22Rv1 (cell line): ENCODE data around the gene MED27.

Experiments
- H3K27ac ChIP-seq: fragments of 450-650 bp; 2 replicates; pipeline ENCODE4 v1.5.1; 2017
- CTCF ChIP-seq: fragments of 450-650 bp; IDR thresholded peaks from 2 replicates; pipeline ENCODE4 v1.5.1; 2017; ENCODE audit warnings: mild to moderate bottlenecking
- ZFX ChIP-seq: fragments of 450-650 bp; IDR thresholded peaks from 2 replicates; pipeline ENCODE4 v1.6.1; 2017; ENCODE audit warnings: antibody characterized with exemption, borderline replicate concordance

Gene MED27

DNA sequence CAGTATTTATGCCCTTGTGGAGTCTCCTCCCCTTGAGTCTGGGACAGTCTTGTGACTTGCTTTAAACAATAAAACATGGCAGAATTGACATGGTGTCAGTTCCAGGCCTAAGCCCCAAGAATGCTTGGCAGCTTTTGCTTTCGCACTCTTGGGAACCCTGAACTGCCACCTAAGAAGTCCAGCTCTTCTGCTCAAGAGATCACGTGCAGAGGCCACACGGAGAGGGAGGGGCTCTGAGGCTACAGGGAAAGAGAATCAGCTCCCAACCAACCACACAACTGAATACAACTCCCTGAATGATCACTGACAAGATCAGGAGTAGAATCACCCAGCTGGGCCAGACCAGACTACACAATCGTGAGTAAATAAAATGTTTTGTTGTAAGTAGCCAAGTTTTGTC lies 97.6 kb downstream of the MED27 start:
- no peak for TF ChIP-seq CTCF
- no peak for TF ChIP-seq ZFX
- no peak overlapping the region for H3K27ac ChIP-seq

DNA sequence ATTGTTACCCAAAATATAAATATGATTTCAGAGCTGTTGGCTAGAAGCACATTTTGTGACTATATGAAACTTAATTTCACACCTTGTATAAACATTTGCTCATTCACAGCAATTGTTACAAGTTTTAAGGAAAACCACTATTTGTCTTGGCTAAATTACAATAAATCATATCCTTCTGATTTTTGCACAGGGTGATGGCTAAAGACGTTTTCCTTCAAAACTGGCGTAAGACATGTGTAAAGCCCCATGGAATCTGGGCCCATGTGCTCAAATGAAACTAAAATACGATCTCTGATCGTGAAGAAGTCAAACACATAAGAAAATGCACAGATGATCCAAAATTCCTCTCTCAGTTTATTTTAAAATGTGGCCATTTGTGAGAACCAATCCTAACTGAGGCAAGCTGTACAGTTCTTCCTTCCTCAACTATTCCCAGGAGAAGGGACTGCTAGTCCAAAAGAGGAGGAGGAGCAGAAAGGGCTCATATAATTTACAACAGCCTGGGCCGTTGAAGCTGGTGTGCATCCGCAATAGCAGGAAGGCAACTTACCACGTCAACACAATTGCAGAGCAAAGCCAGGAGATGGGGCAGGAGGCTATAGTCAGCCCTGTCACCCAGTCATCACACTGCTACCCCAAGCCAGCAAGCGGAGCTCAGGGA lies 98.4 kb downstream of the MED27 start:
- H3K27ac ChIP-seq: no peak overlapping the region
- TF ChIP-seq CTCF (no peak), ZFX (no peak)

DNA sequence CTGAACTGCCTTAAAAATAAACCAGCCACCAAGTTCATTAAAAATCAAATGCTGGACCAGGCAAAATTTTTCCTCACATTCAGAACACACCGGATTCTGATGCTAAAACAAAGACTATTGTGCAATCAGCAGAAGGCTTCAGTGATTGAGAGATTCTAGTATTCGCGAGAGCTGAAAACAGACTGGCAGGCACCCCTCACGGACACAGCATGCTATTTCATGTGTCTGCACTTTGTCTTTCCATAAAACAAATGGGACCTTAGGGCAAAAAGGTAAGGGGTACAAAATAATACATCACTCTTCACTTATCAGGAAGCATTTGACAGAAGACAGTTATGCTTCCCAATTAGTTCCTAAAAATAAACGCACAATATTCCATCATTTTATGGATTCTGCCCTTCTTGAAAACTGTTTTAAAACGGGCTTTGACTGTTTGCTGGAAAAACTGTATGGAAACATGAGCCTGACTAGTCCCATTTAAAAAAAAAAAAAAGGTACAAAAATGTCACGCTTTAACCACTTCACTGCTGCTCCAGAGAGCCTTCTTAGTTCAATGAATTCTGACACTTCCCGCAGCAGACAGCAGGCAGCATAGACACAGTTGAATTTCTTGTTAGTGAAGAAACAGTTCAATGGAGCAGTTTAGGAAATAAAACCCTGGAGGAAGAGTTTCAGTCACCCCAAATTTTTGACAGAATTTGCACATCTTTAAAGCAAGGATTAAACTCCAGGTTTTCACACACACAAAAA lies 99.2 kb downstream of the MED27 start:
- no peak overlapping the region for H3K27ac ChIP-seq

GRCh38 chr9:131977109-131977838 lies 102.4 kb downstream of the MED27 start:
- no peak overlapping the region for H3K27ac ChIP-seq
- no peak for TF ChIP-seq CTCF
- no peak for TF ChIP-seq ZFX

More for the DNA sequence above, 99.2 kb downstream of the MED27 start:
- TF ChIP-seq CTCF: no peak
- no peak for TF ChIP-seq ZFX

DNA sequence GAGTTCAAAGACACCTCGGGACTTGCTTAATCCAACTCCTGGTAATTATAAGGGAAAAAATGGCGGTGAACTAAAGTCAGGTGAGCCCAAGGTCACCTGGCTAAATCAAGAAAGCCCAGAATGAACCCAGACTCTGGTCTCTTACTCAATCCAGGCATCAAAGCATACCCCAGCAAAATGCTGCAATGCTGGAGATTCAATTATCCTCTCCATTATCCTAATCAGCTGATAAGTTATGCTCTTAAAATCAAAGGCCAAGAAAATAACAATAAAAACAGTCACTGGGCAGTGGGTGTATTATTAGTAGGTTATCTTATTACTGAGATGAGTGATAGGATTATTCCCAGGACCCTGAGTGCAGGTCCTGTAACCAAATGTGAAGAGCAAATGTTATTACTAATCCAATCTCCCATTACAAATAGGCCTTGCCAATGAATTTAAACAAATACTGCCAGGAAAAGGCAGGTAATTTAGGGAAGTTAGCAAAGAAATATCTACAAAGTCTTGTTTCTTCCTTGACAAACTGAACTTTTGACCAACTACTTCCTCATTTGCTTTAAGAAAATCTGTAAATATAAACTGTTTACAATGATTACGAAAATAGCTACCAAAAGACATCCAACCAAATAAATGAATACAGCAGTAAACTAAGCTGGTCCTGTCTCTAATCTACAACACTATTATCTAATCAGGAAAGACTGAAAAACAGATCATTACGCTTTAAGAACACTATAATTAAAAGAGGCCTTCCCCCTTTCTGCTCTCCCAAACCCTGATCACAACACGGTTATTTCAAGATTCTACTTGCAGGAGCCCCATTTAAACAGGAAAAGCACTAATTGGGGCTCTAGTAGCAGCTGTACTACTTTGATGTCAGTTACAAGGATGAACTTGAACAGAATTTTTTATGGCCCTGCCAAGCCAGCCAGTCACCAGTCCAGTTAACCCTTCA lies 103.2 kb downstream of the MED27 start:
- H3K27ac ChIP-seq: no peak overlapping the region
- TF ChIP-seq CTCF: no peak
- no peak for TF ChIP-seq ZFX

GRCh38 chr9:131972889-131973288 lies 106.8 kb downstream of the MED27 start:
- no peak for TF ChIP-seq ZFX
- no peak for TF ChIP-seq CTCF
- no peak overlapping the region for H3K27ac ChIP-seq
